ENCODE results near the gene TULP1.

DNA sequence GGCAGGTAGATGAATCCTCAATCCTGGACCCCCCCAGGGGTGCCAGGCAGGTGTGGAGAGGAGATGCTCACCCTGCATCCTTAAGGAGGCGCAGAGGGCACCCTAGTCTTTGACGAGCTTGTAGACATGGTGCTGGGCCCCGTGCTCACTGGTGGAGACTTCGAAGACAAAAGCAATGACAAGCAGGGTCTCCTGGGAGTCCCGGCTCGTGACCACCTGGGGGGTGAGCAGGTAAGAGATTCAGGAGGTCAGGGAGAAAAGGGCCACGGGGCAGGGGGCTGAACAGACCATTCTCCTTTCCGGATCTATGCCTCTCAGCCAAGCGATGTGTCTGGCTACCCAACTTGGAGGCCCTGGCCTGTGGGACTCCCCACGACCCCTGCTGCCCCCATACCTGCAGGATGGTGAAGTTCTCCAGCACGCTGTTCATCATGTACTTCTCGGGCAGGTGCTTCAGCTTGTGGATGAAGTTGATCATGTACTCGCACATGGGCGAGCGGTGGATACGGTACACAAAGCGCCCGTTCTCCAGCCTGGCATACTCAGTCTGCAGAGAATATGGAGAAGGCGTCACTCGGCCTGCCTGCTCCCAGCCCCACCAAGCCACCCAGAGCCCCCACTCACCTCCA is 37.6 kb downstream of the TULP1 start:
- TF ChIP-seq, protein P1, sequence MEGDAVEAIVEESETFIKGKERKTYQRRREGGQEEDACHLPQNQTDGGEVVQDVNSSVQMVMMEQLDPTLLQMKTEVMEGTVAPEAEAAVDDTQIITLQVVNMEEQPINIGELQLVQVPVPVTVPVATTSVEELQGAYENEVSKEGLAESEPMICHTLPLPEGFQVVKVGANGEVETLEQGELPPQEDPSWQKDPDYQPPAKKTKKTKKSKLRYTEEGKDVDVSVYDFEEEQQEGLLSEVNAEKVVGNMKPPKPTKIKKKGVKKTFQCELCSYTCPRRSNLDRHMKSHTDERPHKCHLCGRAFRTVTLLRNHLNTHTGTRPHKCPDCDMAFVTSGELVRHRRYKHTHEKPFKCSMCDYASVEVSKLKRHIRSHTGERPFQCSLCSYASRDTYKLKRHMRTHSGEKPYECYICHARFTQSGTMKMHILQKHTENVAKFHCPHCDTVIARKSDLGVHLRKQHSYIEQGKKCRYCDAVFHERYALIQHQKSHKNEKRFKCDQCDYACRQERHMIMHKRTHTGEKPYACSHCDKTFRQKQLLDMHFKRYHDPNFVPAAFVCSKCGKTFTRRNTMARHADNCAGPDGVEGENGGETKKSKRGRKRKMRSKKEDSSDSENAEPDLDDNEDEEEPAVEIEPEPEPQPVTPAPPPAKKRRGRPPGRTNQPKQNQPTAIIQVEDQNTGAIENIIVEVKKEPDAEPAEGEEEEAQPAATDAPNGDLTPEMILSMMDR (IDR thresholded peaks at IDR 0.05), result no peak
- no peak for TF ChIP-seq EP300 (IDR thresholded peaks at IDR 0.05)
